C4-2B (cell line): ENCODE data around the gene NOP53.
A peak's percentile ranks its signal among the peaks of the same experiment; 100 is the strongest.
"Not testable (repeated sequence)": the region's sequence is repeated elsewhere in the genome, so short reads cannot be mapped to it uniquely, and the experiment has no call there.

Source experiments
- H3K27ac ChIP-seq: fragments of 450-650 bp; 2 replicates; pipeline ENCODE4 v1.5.1; 2017
- ZFX ChIP-seq: fragments of 450-650 bp; IDR thresholded peaks from 2 replicates; pipeline ENCODE4 v1.6.1; 2017
- TF ChIP-seq, protein P1 (sequence below): fragments of 450-650 bp; conservative IDR thresholded peaks from 2 replicates; pipeline ENCODE4 v1.5.1; 2017; ENCODE audit warnings: mild to moderate bottlenecking

Gene NOP53

DNA sequence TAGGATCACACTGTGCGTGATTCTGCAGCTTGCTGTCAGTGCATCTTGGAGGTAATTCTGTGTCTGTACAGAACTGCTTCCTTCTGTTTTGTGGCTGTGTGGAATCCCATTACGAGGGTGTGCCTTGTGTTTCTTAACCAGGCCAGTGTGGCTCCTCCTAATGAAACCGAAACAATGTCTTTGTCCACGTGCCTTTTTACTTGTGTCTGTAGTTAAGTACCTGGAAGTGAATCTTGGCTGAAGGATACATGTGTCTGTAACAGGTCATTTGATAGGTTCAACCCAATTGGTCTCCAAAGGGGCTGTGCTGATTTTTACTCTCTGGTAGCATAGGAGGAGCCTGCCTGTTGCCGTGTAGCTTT lies 13.1 kb downstream of the NOP53 start:
- TF ChIP-seq, protein P1, sequence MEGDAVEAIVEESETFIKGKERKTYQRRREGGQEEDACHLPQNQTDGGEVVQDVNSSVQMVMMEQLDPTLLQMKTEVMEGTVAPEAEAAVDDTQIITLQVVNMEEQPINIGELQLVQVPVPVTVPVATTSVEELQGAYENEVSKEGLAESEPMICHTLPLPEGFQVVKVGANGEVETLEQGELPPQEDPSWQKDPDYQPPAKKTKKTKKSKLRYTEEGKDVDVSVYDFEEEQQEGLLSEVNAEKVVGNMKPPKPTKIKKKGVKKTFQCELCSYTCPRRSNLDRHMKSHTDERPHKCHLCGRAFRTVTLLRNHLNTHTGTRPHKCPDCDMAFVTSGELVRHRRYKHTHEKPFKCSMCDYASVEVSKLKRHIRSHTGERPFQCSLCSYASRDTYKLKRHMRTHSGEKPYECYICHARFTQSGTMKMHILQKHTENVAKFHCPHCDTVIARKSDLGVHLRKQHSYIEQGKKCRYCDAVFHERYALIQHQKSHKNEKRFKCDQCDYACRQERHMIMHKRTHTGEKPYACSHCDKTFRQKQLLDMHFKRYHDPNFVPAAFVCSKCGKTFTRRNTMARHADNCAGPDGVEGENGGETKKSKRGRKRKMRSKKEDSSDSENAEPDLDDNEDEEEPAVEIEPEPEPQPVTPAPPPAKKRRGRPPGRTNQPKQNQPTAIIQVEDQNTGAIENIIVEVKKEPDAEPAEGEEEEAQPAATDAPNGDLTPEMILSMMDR = no peak
- TF ChIP-seq ZFX = no peak
- H3K27ac ChIP-seq = no peak overlapping the region

DNA sequence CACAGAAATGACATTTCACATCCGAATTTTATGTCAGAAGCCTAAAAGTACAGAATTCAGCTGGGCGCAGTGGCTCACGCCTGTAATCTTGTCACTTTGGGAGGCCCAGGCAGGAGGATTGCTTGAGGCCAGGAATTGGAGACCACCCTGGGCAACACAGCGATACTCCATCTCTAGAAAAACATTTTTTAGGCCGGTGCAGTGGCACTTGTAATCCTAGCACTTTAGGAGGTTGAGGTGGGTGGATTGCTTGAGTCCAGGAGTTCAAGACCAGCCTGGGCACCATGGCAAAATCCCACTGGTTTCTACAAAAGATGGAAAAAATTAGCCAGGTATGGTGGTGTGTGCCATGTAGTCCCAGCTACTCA lies 15.3 kb downstream of the NOP53 start:
- no peak overlapping the region for H3K27ac ChIP-seq
- TF ChIP-seq, protein P1 = no peak
- no peak for TF ChIP-seq ZFX

- TF ChIP-seq, protein P1 = no peak
Measured at GRCh38 chr19:47761566-47761965, 16.2 kb downstream of the NOP53 start.

DNA sequence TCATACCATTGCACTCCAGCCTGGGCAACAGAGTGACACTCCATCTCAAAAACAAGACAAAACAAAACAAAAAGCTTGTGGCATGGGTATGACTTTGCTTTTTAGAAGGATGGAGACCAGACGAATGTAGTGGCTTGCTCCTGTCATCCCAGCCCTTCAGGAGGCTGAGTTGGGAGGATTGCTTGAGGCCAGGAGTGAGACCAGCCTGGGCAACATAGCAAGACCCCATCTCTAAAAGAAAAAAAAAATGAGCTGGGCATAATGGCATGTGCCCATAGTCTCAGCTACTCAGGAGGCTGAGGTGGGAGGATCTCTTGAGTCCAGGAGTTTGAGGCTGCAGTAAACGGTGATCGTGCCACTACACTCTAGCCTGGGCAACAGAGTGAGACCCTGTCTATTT lies 16.8 kb downstream of the NOP53 start:
- TF ChIP-seq, protein P1 = no peak
- TF ChIP-seq ZFX = no peak
- no peak overlapping the region for H3K27ac ChIP-seq

More at GRCh38 chr19:47761566-47761965, 16.2 kb downstream of the NOP53 start:
- no peak overlapping the region for H3K27ac ChIP-seq

GRCh38 chr19:47762615-47763308 lies 17.4 kb downstream of the NOP53 start:
- TF ChIP-seq, protein P1 = no peak
- no peak for TF ChIP-seq ZFX
- H3K27ac ChIP-seq = no peak overlapping the region

- H3K27ac ChIP-seq = not testable (repeated sequence)
Measured at GRCh38 chr19:47764705-47765104, 19.4 kb downstream of the NOP53 start.

- H3K27ac ChIP-seq = no peak overlapping the region
- TF ChIP-seq ZFX = no peak
- TF ChIP-seq, protein P1 = peak; percentile 51
Measured at GRCh38 chr19:47765523-47766358, 20.4 kb downstream of the NOP53 start.

- TF ChIP-seq ZFX = no peak
- TF ChIP-seq, protein P1 = no peak; the same call in 1 of the 2 replicates
- H3K27ac ChIP-seq = no peak overlapping the region
Measured at GRCh38 chr19:47766359-47766620, 20.9 kb downstream of the NOP53 start.
